GM12801 (cell line): ENCODE measurements around the gene PCDH9.

Experiments
- TF ChIP-seq, protein P1 (sequence below): IDR thresholded peaks from one replicate; pipeline ENCODE4 v1.5.1; 2011; ENCODE audit warnings: control low read depth; ENCODE audit not compliant: insufficient read length; ENCODE audit errors: extremely low read depth

Gene PCDH9

GRCh38 chr13:66378894-66379293 is 851.2 kb downstream of the PCDH9 start:
- TF ChIP-seq, protein P1, sequence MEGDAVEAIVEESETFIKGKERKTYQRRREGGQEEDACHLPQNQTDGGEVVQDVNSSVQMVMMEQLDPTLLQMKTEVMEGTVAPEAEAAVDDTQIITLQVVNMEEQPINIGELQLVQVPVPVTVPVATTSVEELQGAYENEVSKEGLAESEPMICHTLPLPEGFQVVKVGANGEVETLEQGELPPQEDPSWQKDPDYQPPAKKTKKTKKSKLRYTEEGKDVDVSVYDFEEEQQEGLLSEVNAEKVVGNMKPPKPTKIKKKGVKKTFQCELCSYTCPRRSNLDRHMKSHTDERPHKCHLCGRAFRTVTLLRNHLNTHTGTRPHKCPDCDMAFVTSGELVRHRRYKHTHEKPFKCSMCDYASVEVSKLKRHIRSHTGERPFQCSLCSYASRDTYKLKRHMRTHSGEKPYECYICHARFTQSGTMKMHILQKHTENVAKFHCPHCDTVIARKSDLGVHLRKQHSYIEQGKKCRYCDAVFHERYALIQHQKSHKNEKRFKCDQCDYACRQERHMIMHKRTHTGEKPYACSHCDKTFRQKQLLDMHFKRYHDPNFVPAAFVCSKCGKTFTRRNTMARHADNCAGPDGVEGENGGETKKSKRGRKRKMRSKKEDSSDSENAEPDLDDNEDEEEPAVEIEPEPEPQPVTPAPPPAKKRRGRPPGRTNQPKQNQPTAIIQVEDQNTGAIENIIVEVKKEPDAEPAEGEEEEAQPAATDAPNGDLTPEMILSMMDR = no peak

DNA sequence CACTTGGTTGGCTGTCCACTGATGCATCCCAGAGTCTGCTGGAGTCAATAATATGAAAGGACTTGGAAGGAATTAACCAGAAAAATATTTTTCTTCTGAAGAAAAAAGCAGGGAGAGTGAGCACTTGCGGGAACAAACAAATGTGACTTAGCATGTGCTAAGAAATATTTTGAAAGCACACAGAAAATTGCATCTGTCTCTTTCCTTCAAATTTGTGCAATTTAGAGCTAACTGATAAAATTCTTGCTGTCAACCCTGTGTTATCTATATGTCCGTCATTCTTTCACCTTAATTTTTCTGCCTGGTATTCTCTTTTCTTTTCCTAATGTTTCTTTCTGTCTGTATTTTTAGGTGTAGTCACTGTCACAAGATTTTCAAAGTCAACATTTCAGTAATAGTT is 852.6 kb downstream of the PCDH9 start:
- TF ChIP-seq, protein P1 = no peak

- TF ChIP-seq, protein P1 = no peak
These were observed 854.4 kb downstream of the PCDH9 start for GRCh38 chr13:66375756-66376155.

DNA sequence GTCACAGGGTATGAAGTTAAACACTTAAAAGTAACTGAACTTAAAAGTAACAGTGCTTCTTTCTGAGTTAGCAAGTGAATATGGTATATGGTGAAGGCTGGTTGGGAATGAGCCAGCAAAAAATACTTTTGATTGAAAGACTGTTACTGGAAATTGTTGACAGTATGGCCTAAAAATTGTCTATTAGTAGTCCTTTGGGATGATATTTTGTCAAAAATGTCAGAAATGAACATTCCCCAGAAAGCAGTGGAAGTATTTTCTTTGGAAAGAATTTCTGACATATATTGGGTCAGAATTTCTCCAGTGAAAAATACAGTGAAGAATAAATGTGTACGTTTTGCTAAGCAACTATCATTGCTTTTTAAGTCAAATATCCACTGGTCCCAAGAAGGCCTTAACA is 860.5 kb downstream of the PCDH9 start:
- TF ChIP-seq, protein P1 = no peak

- TF ChIP-seq, protein P1 = no peak
These were observed 862.8 kb downstream of the PCDH9 start for GRCh38 chr13:66367356-66367755.

GRCh38 chr13:66365101-66365500 is 865.0 kb downstream of the PCDH9 start:
- TF ChIP-seq, protein P1 = no peak

GRCh38 chr13:66364346-66364745 is 865.8 kb downstream of the PCDH9 start:
- TF ChIP-seq, protein P1 = no peak

DNA sequence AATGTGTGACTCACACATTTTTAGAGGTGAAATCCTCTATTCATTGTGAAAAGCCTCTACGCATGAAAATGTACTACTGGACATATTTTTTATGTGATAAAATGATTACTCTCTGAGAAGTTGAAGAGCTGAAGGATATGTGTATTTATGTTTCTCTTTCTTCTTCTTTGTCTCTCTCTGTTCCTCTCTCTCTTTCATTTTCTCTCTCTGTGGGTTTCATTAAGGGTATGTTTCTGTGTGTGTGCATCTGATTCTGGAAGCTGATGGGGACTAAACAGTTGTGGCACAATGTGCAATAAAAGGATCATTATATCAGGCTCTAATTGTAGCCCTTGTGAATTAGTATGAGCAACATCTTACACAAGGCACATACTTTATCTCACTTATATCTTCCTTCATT is 867.7 kb downstream of the PCDH9 start:
- TF ChIP-seq, protein P1 = no peak
